ENCODE measurements around the gene SYNE1.

GRCh38 chr6:152378169-152378568, 259.0 kb downstream of the SYNE1 start:
- TF ChIP-seq CTCF (conservative IDR thresholded peaks at IDR 0.05), result no peak
- no peak for TF ChIP-seq ZFX (IDR thresholded peaks at IDR 0.05)

All from C4-2B (cell line).